Measurements from ENCODE around the gene ADARB2.
A peak's percentile ranks its signal among the peaks of the same experiment; 100 is the strongest.
"Not testable (repeated sequence)": the region's sequence is repeated elsewhere in the genome, so short reads cannot be mapped to it uniquely, and the experiment has no call there.

The ADARB2 gene

GRCh38 chr10:1398626-1399410 is 338.5 kb downstream of the ADARB2 start:
- peaks cover 26% of the 10 kb centered on the region for H3K27me3 Mint-ChIP-seq
- no peak overlapping the region for H3K27ac Mint-ChIP-seq
- no peaks in the 10 kb centered on the region for H3K4me1 Mint-ChIP-seq
- ATAC-seq (no peak), DNase-seq (no peak)
- H3K9me3 Mint-ChIP-seq = no peaks in the 10 kb centered on the region
- no peak overlapping the region for H3K4me3 Mint-ChIP-seq

GRCh38 chr10:1398116-1398515 is 339.2 kb downstream of the ADARB2 start:
- not testable (repeated sequence) for H3K4me3 Mint-ChIP-seq, DNase-seq, H3K27ac Mint-ChIP-seq, ATAC-seq, H3K9me3 Mint-ChIP-seq, H3K4me1 Mint-ChIP-seq
- peaks cover 19% of the 10 kb centered on the region for H3K27me3 Mint-ChIP-seq

- H3K27ac Mint-ChIP-seq = no peak overlapping the region
- H3K27me3 Mint-ChIP-seq = peaks cover 15% of the 10 kb centered on the region
- no peak for ATAC-seq
- H3K4me3 Mint-ChIP-seq = no peak overlapping the region
- H3K4me1 Mint-ChIP-seq = no peaks in the 10 kb centered on the region
- H3K9me3 Mint-ChIP-seq = no peaks in the 10 kb centered on the region
- DNase-seq = no peak
Observed at GRCh38 chr10:1396297-1396635, 341.1 kb downstream of the ADARB2 start.

GRCh38 chr10:1395481-1396296 is 341.6 kb downstream of the ADARB2 start:
- Mint-ChIP-seq H3K27ac (no peak overlapping the region), H3K4me1 (no peaks in the 10 kb centered on the region)
- ATAC-seq = peak; percentile 40

GRCh38 chr10:1395025-1395480 is 342.3 kb downstream of the ADARB2 start:
- DNase-seq = no peak
- no peak overlapping the region for H3K27ac Mint-ChIP-seq
- ATAC-seq = peak; percentile 23

More at GRCh38 chr10:1395481-1396296, 341.6 kb downstream of the ADARB2 start:
- Mint-ChIP-seq H3K27me3 (peaks cover 12% of the 10 kb centered on the region), H3K4me3 (no peak overlapping the region), H3K9me3 (no peaks in the 10 kb centered on the region)
- DNase-seq = no peak

GRCh38 chr10:1394155-1394912 is 343.0 kb downstream of the ADARB2 start:
- H3K4me1 Mint-ChIP-seq = no peaks in the 10 kb centered on the region
- no peak overlapping the region for H3K4me3 Mint-ChIP-seq
- no peaks in the 10 kb centered on the region for H3K27me3 Mint-ChIP-seq
- DNase-seq (no peak), ATAC-seq (peak; percentile 33)
- no peaks in the 10 kb centered on the region for H3K9me3 Mint-ChIP-seq
- no peak overlapping the region for H3K27ac Mint-ChIP-seq

More at GRCh38 chr10:1395025-1395480, 342.3 kb downstream of the ADARB2 start:
- Mint-ChIP-seq H3K27me3 (peaks cover 6% of the 10 kb centered on the region), H3K4me3 (no peak overlapping the region), H3K9me3 (no peaks in the 10 kb centered on the region), H3K4me1 (no peaks in the 10 kb centered on the region)

- Mint-ChIP-seq H3K4me3 (no peak overlapping the region), H3K9me3 (no peaks in the 10 kb centered on the region), H3K27me3 (no peaks in the 10 kb centered on the region), H3K4me1 (no peaks in the 10 kb centered on the region), H3K27ac (no peak overlapping the region)
- ATAC-seq = no peak
- DNase-seq = no peak
Observed at GRCh38 chr10:1393481-1393880, 343.8 kb downstream of the ADARB2 start.

GRCh38 chr10:1392127-1392526 is 345.2 kb downstream of the ADARB2 start:
- Mint-ChIP-seq H3K4me3 (no peak overlapping the region), H3K4me1 (no peaks in the 10 kb centered on the region), H3K27me3 (no peaks in the 10 kb centered on the region), H3K9me3 (no peaks in the 10 kb centered on the region), H3K27ac (no peak overlapping the region)
- DNase-seq (no peak), ATAC-seq (no peak)

- Mint-ChIP-seq H3K9me3 (no peaks in the 10 kb centered on the region), H3K27ac (no peak overlapping the region), H3K4me3 (no peak overlapping the region), H3K4me1 (no peaks in the 10 kb centered on the region), H3K27me3 (peaks cover 8% of the 10 kb centered on the region)
- DNase-seq (no peak), ATAC-seq (no peak)
Observed at GRCh38 chr10:1390200-1390599, 347.1 kb downstream of the ADARB2 start.

- no peak for DNase-seq
- Mint-ChIP-seq H3K4me1 (no peaks in the 10 kb centered on the region), H3K27me3 (peaks cover 51% of the 10 kb centered on the region), H3K27ac (no peak overlapping the region), H3K9me3 (no peaks in the 10 kb centered on the region), H3K4me3 (no peak overlapping the region)
- no peak for ATAC-seq
Observed at GRCh38 chr10:1384026-1384425, 353.3 kb downstream of the ADARB2 start.

GRCh38 chr10:1382711-1383110 is 354.6 kb downstream of the ADARB2 start:
- DNase-seq (no peak), ATAC-seq (no peak)
- Mint-ChIP-seq H3K9me3 (no peaks in the 10 kb centered on the region), H3K4me3 (no peak overlapping the region), H3K27ac (no peak overlapping the region), H3K4me1 (no peaks in the 10 kb centered on the region), H3K27me3 (peaks cover 64% of the 10 kb centered on the region)

GRCh38 chr10:1381339-1381738 is 356.0 kb downstream of the ADARB2 start:
- Mint-ChIP-seq H3K4me1 (no peaks in the 10 kb centered on the region), H3K9me3 (no peaks in the 10 kb centered on the region), H3K27ac (no peak overlapping the region), H3K4me3 (no peak overlapping the region), H3K27me3 (peaks cover 68% of the 10 kb centered on the region)
- ATAC-seq = no peak
- no peak for DNase-seq

GRCh38 chr10:1380088-1380671 is 357.1 kb downstream of the ADARB2 start:
- Mint-ChIP-seq H3K27ac (no peak overlapping the region), H3K4me3 (no peak overlapping the region), H3K27me3 (peaks cover 75% of the 10 kb centered on the region), H3K9me3 (peaks cover 0 to 9% of the 10 kb centered on the region in 2 donors), H3K4me1 (no peaks in the 10 kb centered on the region)
- ATAC-seq (no peak), DNase-seq (no peak)

GRCh38 chr10:1379601-1380000 is 357.7 kb downstream of the ADARB2 start:
- DNase-seq (no peak), ATAC-seq (no peak)
- H3K4me1 Mint-ChIP-seq = no peaks in the 10 kb centered on the region
- H3K27ac Mint-ChIP-seq = no peak overlapping the region
- H3K27me3 Mint-ChIP-seq = peaks cover 69% of the 10 kb centered on the region
- no peak overlapping the region for H3K4me3 Mint-ChIP-seq
- H3K9me3 Mint-ChIP-seq = peaks cover 0 to 9% of the 10 kb centered on the region in 2 donors

GRCh38 chr10:1378473-1378872 is 358.9 kb downstream of the ADARB2 start:
- Mint-ChIP-seq H3K4me3 (no peak overlapping the region), H3K4me1 (no peaks in the 10 kb centered on the region), H3K9me3 (peaks cover 0 to 9% of the 10 kb centered on the region in 2 donors), H3K27ac (no peak overlapping the region), H3K27me3 (peaks cover 59% of the 10 kb centered on the region)
- DNase-seq (no peak), ATAC-seq (no peak)

Measured in stimulated activated naive CD8-positive, alpha-beta T cell treated with anti-CD3 and anti-CD28 coated beads, Interleukin-15, amount 100 ng/mL, for 72 hours (primary cell).